ENCODE measurements around the gene PTPRN. TPM values are rescaled to one million over a fixed set of nuclear protein-coding genes. Genes with fewer than 3 reads are reported as not detected.
"Not testable (repeated sequence)": the region's sequence is repeated elsewhere in the genome, so short reads cannot be mapped to it uniquely, and the experiment has no call there.

Gene PTPRN
- total RNA-seq, 2 donors from 2014 or later, result not detected

GRCh38 chr2:219290381-219291171, 18.6 kb downstream of the PTPRN start:
- Histone ChIP-seq H3K4me1 (ENCODE audit: control insufficient read depth in 1 of 2, low read depth in 2 of 2) (peaks cover 8 to 28% of the 10 kb centered on the region in 2 donors), H3K4me3 (no peak overlapping the region), H3K36me3 (no peaks in the 10 kb centered on the region), H3K27ac (peak overlapping the region; percentile 81 to 82), H3K27me3 (replicated peaks; ENCODE audit: insufficient read depth) (no peaks in the 10 kb centered on the region), H3K9me3 (no peaks in the 10 kb centered on the region)
- TF ChIP-seq, protein P1, sequence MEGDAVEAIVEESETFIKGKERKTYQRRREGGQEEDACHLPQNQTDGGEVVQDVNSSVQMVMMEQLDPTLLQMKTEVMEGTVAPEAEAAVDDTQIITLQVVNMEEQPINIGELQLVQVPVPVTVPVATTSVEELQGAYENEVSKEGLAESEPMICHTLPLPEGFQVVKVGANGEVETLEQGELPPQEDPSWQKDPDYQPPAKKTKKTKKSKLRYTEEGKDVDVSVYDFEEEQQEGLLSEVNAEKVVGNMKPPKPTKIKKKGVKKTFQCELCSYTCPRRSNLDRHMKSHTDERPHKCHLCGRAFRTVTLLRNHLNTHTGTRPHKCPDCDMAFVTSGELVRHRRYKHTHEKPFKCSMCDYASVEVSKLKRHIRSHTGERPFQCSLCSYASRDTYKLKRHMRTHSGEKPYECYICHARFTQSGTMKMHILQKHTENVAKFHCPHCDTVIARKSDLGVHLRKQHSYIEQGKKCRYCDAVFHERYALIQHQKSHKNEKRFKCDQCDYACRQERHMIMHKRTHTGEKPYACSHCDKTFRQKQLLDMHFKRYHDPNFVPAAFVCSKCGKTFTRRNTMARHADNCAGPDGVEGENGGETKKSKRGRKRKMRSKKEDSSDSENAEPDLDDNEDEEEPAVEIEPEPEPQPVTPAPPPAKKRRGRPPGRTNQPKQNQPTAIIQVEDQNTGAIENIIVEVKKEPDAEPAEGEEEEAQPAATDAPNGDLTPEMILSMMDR (IDR thresholded peaks at IDR 0.05), result no peak
- ATAC-seq (ENCODE audit: insufficient number of reproducible peaks, low FRiP score, low read depth), result no peak
- DNase-seq (ENCODE audit: low spot score), result no peak

DNA sequence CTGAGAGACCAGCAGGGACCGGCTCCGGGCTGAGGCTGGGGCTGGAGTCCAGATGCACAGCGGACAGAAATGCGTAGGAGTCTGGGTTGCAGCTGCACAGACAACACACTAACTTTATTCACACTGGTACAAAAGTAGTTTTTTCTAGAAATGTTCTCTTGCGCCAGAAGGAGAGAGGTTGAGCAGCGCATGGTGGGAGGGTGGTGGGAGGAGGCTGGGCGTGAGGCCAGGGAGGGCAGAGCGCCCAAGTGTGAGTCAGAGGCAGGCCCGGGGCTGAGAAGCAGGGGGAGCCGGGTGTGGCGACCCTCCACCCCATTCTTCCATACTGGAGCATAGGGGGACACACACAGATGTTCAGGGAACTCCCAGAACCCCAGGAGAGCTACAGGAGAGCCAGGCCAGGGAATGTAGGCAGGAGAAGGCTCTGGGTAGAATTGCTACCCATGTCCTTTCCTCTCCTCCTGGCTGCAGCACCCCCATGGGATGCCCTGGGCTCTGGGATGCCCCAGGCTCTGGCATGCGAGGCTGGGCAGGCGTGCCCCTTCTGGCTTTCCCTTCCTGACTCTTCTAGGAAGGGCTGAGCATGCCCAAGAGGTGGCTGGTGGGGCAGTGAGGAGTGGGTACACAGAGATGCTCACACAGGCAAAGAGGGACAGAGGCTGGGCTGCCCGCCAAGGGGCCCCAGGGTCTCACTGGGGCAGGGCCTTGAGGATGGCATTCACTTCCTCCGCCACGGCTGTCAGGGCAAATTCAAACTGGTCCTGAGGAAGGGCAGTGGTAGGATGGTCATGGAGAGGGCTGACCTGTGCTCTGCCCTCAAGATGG, 19.5 kb downstream of the PTPRN start:
- Histone ChIP-seq H3K27me3 (replicated peaks; ENCODE audit: insufficient read depth) (no peaks in the 10 kb centered on the region), H3K36me3 (peaks cover 3% of the 10 kb centered on the region), H3K27ac (peak overlapping the region; percentile 81 to 82), H3K4me1 (ENCODE audit: control insufficient read depth in 1 of 2, low read depth in 2 of 2) (peaks cover 8 to 23% of the 10 kb centered on the region in 2 donors), H3K9me3 (no peaks in the 10 kb centered on the region), H3K4me3 (no peak overlapping the region)
- peak; percentile 58 for ATAC-seq (ENCODE audit: insufficient number of reproducible peaks, low FRiP score, low read depth)
- TF ChIP-seq, protein P1 (IDR thresholded peaks at IDR 0.05), result no peak
- peak; percentile 49 for DNase-seq (ENCODE audit: low spot score)

DNA sequence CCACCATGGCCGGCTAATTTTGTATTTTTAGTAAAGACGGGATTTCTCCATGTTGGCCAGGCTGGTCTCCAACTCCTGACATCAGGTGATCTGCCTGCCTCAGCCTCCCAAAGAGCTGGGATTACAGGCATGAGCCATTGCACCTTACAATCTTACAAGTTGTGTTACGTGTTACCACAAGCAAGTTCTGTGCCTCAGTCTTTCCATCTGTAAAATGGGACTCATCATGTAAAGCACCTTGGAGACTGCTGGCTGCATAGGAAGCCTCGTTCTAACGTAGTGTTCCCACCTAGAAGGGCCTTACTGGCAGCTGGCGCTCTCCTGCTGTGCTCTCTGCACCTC, 20.0 kb downstream of the PTPRN start:
- Histone ChIP-seq H3K27me3 (replicated peaks; ENCODE audit: insufficient read depth) (no peaks in the 10 kb centered on the region), H3K9me3 (no peaks in the 10 kb centered on the region), H3K4me1 (ENCODE audit: control insufficient read depth in 1 of 2, low read depth in 2 of 2) (peaks cover 6 to 19% of the 10 kb centered on the region in 2 donors), H3K4me3 (no peak overlapping the region), H3K27ac (peak overlapping the region; percentile 81 to 82), H3K36me3 (peaks cover 9% of the 10 kb centered on the region)
- TF ChIP-seq, protein P1 (IDR thresholded peaks at IDR 0.05), result no peak
- ATAC-seq (ENCODE audit: insufficient number of reproducible peaks, low FRiP score, low read depth) (no peak), DNase-seq (ENCODE audit: low spot score) (no peak)

GRCh38 chr2:219287580-219288265, 21.5 kb downstream of the PTPRN start:
- no peak for ATAC-seq (ENCODE audit: insufficient number of reproducible peaks, low FRiP score, low read depth)
- Histone ChIP-seq H3K36me3 (peaks cover 21% of the 10 kb centered on the region), H3K4me3 (no peak overlapping the region), H3K27ac (no peak overlapping the region), H3K4me1 (ENCODE audit: control insufficient read depth in 1 of 2, low read depth in 2 of 2) (peaks cover 5 to 15% of the 10 kb centered on the region in 2 donors), H3K9me3 (no peaks in the 10 kb centered on the region), H3K27me3 (replicated peaks; ENCODE audit: insufficient read depth) (no peaks in the 10 kb centered on the region)
- TF ChIP-seq, protein P1 (IDR thresholded peaks at IDR 0.05), result no peak
- no peak for DNase-seq (ENCODE audit: low spot score)

- Histone ChIP-seq H3K36me3 (peaks cover 26% of the 10 kb centered on the region), H3K4me1 (ENCODE audit: control insufficient read depth in 1 of 2, low read depth in 2 of 2) (peaks cover 5 to 15% of the 10 kb centered on the region in 2 donors)
- H3K9me3 ChIP-seq; H3K27me3 ChIP-seq (replicated peaks; ENCODE audit: insufficient read depth); ATAC-seq (ENCODE audit: insufficient number of reproducible peaks, low FRiP score, low read depth); H3K27ac ChIP-seq; DNase-seq (ENCODE audit: low spot score); H3K4me3 ChIP-seq: not testable (repeated sequence)
Observed at GRCh38 chr2:219287116-219287440, 22.1 kb downstream of the PTPRN start.

Data from thoracic aorta (tissue), 2 donors.